Measurements from ENCODE around the gene TENM4.

Gene TENM4

GRCh38 chr11:78870655-78871054, 570.2 kb downstream of the TENM4 start:
- no peak for DNase-seq (ENCODE audit: low read depth in 2 of 2, low spot score in 1 of 2)

DNA sequence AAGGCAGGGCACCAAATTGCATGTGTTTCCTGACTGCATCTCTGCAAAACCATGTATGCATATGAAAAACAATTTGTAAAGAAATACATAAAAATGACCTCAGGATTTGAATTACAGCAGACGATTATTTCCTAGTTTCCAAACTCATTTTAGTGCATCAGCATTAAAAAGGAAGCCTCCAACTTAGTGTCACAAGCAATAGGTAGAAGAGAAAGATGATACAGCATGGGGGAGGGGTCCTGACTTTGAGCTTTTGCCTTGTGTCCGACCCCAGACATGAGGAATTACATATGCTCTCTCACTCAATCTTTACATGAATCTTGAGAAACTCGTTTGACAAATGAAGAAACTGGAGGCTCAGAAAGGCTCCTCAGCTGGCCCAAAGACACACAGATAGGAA, 571.5 kb downstream of the TENM4 start:
- no peak for DNase-seq (ENCODE audit: low read depth in 2 of 2, low spot score in 1 of 2)

DNA sequence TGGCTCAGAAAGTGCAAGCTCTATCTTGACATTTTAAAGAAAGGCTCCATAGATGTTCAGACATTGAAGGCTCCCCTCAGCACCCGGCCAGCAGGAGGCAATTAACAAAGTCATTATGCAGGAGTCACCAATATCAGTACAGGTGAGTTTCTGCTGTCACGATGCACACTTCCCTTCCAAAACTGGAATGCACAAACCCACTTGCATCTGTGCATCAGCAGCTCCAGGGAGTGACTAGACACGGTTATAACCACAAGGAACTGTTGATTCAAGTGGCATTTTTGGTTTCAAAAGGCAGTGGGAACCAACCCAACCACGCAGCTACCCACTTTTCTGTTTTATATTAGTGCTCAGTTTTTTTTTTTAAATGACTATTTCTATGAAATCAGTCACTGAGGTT, 572.3 kb downstream of the TENM4 start:
- no peak for DNase-seq (ENCODE audit: low read depth in 2 of 2, low spot score in 1 of 2)

DNA sequence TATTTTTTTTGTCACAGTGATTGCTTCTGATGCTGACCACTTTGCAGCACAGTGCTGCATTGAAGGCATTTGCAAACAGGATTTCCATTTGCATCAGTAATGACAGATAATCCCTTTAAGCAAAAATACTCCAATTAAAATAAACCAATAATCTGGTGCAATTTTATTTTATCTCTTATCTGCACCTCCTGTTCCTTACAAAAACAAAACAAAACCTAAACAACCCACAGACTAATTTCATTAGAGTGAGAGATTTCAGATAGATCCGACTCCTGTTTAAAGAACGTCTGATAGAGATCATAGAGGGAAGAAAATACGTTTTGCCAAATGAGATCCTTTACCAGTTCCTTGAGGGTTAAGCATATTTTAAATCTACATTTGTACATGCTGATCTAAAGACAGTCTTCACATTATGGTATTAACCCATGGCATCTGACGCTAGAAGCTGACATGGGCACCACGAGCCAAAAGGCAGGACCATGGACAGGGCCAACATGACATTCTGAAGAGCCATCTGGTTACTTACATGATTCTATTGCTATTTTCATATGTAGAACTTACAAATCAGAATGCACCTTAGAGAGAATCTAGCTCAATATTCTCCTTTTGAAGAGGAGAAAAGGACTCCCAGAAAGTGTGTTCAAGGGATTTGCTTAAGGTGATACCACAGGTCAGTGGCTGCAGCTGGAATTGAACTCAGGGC, 580.0 kb downstream of the TENM4 start:
- DNase-seq (ENCODE audit: low read depth in 2 of 2, low spot score in 1 of 2), result no peak

DNA sequence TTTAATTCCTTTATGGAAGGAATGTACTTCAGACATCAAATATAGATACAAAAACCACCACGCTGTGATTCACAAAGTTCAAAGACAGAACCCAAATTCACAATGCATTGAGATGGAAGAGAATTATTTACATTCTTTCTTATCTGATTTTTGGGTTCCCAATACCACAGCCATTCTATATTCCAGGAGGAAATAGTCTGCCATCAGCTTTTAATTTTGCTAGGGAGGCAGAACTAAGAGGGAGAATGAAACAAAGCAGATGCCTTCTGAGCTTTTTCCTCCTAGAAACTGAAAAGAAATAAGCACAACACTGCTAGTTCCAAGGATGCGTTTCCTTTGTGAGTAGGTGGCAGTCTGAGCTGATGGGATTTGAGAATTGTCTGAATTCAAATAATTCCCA, 583.1 kb downstream of the TENM4 start:
- DNase-seq (ENCODE audit: low read depth in 2 of 2, low spot score in 1 of 2), result no peak

GRCh38 chr11:78856211-78856610, 584.6 kb downstream of the TENM4 start:
- DNase-seq (ENCODE audit: low read depth in 2 of 2, low spot score in 1 of 2), result no peak

DNA sequence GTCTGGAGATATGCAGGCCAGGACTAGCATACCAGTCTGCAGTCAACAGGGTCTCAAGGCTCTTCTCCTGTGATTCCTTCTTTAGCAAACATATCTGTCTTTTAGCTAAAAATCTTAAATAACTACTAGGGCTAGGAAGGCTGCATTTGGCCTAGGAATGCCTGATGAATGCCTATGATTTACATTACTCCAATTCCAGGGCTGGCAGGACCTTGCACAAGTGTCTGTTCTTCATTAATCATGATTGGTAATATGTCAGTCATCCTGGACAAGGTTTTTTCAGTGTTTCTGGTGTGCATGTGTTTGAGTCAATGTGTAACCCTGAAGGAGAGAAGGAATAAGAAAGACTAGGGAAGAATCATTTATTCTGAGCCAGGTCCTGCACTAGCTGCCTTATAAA, 585.7 kb downstream of the TENM4 start:
- no peak for DNase-seq (ENCODE audit: low read depth in 2 of 2, low spot score in 1 of 2)

GRCh38 chr11:78853521-78853920, 587.3 kb downstream of the TENM4 start:
- DNase-seq (ENCODE audit: low read depth in 2 of 2, low spot score in 1 of 2), result no peak

- DNase-seq (ENCODE audit: low read depth in 2 of 2, low spot score in 1 of 2), result no peak
Observed at GRCh38 chr11:78851878-78852586, 588.8 kb downstream of the TENM4 start.

DNA sequence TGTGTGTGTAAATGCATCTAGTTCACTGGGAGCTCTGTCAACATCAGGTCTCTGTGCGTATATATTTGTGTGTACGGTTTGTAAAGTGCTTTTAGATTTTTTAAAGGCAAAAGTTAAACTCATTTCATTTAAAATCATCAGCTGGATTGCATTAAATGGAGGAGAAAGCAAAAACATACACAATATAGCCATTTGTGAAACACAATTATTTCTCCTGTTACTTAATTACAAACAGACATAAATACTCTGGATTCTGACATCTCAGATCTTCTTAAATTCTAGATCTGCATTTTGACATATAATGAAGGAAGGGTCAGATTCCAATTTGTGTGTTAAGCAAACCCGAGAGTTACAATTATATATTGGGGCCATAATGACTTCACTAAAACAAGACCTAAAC, 590.8 kb downstream of the TENM4 start:
- no peak for DNase-seq (ENCODE audit: low read depth in 2 of 2, low spot score in 1 of 2)

GRCh38 chr11:78846269-78846668, 594.6 kb downstream of the TENM4 start:
- no peak for DNase-seq (ENCODE audit: low read depth in 2 of 2, low spot score in 1 of 2)

DNA sequence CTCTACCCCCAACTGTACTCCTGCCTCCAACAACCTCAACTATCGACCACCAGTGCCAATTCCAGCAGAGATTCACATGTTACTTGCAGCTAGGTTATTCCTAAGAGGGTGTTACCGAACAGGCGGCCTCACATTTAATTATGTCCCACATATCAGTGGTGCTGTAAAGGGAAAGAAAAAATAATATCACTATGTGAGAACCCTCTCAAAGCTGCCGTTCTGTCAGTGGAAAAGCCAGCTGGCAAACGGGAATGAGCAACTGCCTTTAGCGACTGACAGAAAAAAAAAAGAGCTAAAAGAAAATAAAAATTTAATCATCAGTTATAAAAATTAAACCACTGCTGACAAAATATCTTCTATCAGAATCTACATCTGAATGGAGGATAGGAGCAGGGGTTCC, 595.3 kb downstream of the TENM4 start:
- no peak for DNase-seq (ENCODE audit: low read depth in 2 of 2, low spot score in 1 of 2)

GRCh38 chr11:78841456-78842060, 599.3 kb downstream of the TENM4 start:
- no peak for DNase-seq (ENCODE audit: low read depth in 2 of 2, low spot score in 1 of 2)

DNA sequence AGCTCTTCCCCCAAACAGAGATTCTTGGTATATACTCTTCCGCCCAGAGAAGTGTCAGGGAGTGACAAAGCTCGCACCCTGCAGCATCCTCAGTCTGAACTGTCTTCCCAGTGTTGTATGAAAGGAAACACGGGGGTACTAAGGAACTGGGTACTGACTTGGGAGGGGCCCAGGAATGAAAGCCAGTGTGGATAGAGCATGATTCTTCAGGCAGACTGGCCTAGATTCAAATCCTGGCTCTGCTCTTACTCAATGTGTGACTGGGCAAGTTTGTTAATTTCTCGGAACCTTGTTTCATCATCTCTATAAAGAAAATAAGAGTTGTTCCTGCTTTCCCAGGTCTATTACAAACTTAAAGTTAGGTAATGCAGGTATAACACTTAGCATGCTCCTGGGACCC, 600.2 kb downstream of the TENM4 start:
- DNase-seq (ENCODE audit: low read depth in 2 of 2, low spot score in 1 of 2), result no peak

DNA sequence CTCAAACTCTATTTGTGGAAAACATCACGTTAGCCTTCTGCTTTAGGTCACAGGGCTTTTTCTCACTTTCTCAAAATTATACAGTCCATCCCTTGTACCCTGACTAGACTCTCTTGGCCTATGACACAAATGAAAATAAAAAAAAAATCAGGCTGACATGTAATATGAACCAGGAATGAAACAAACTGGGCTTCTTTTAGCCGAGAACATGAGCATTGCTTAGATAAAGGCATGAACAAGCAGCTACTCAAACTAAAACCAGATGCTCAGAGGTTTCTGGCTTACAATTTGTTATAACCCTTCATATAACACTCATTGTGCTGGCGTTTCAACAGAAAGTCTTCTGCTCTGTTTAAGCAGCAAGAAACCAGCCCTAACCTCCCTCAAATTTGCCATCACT, 600.6 kb downstream of the TENM4 start:
- DNase-seq (ENCODE audit: low read depth in 2 of 2, low spot score in 1 of 2), result no peak

- no peak for DNase-seq (ENCODE audit: low read depth in 2 of 2, low spot score in 1 of 2)
Observed at GRCh38 chr11:78838417-78838816, 602.4 kb downstream of the TENM4 start.

DNA sequence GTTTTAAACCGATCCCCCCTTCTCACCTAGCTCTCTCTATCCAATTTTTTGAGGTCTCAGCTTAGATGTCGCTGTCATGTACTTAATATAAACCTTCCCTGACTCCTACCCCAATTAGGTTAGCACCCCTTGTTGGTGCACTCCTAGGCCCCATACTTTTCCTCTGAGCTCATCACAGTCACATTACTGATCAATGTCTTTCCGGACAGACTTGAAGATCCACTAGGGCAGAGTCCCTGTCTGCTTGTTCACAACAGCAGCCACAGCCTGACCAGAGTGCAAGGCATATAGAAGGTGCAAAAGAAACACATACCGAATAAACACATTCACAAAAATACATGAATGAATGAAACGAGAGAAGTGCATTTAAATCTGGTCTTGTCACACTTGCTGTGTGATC, 605.2 kb downstream of the TENM4 start:
- no peak for DNase-seq (ENCODE audit: low read depth in 2 of 2, low spot score in 1 of 2)

GRCh38 chr11:78834886-78835285, 605.9 kb downstream of the TENM4 start:
- DNase-seq (ENCODE audit: low read depth in 2 of 2, low spot score in 1 of 2), result no peak

- DNase-seq (ENCODE audit: low read depth in 2 of 2, low spot score in 1 of 2), result no peak
Observed at GRCh38 chr11:78833237-78833636, 607.6 kb downstream of the TENM4 start.

- no peak for DNase-seq (ENCODE audit: low read depth in 2 of 2, low spot score in 1 of 2)
Observed at GRCh38 chr11:78832226-78832947, 608.4 kb downstream of the TENM4 start.

DNA sequence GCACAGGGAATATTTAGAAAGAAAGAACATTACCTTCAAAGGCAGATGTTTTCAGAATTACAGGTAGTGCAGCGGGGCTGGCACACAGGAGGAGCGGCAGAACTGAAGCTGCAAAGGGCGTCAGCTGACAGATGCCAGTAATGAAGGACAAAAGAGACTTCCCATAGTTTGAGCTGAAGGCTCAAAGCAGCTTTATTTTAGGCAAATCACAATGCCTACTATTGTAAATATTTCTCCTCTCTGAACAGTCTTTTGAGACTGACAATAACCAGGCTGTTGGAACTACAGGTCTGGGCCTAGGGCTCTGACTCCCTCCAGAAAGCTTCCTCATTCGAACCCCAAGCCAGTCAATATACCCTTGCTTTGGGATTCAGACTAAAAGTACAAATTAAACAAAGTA, 609.3 kb downstream of the TENM4 start:
- no peak for DNase-seq (ENCODE audit: low read depth in 2 of 2, low spot score in 1 of 2)

GRCh38 chr11:78830277-78830819, 610.5 kb downstream of the TENM4 start:
- no peak for DNase-seq (ENCODE audit: low read depth in 2 of 2, low spot score in 1 of 2)

Data from stimulated activated CD8-positive, alpha-beta memory T cell treated with anti-CD3 and anti-CD28 coated beads, Interleukin-4, amount 100 ng/mL, for 1 hour (primary cell).